ENCODE measurements around the gene ZNF331.

DNA sequence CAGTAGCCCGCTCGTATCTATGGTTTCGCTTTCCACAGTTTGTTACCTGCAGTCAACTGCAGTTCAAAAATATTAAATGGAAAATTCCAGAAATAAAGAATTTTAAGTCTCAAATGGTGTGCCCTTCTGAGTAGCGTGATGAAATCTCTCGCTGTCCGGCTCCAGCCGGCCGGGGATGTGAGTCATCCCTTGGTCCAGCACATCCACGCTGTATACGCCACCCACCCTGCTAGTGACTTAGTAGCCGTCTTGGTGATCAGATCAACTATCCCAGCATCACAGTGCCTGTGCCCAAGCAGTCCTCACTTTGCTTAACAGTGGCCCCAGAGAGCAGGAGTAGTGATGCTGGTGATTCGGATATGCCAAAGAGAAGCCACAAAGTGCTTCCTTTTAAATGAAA lies 40.0 kb downstream of the ZNF331 start:
- TF ChIP-seq, protein P1, sequence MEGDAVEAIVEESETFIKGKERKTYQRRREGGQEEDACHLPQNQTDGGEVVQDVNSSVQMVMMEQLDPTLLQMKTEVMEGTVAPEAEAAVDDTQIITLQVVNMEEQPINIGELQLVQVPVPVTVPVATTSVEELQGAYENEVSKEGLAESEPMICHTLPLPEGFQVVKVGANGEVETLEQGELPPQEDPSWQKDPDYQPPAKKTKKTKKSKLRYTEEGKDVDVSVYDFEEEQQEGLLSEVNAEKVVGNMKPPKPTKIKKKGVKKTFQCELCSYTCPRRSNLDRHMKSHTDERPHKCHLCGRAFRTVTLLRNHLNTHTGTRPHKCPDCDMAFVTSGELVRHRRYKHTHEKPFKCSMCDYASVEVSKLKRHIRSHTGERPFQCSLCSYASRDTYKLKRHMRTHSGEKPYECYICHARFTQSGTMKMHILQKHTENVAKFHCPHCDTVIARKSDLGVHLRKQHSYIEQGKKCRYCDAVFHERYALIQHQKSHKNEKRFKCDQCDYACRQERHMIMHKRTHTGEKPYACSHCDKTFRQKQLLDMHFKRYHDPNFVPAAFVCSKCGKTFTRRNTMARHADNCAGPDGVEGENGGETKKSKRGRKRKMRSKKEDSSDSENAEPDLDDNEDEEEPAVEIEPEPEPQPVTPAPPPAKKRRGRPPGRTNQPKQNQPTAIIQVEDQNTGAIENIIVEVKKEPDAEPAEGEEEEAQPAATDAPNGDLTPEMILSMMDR (optimal IDR thresholded peaks at IDR 0.05 in 1 of 3, IDR thresholded peaks at IDR 0.05 in 1 of 3, conservative IDR thresholded peaks at IDR 0.05 in 1 of 3; ENCODE audit: extremely low read depth in 1 of 3, insufficient read depth in 2 of 3, low read length in 3 of 3): no peak
- no peak for TF ChIP-seq EZH2 (IDR thresholded peaks at IDR 0.05; ENCODE audit: low read length)

Measured in keratinocyte (primary cell).